Spinal cord (tissue), 10 donors: ENCODE results near the gene XPO1. TPM values are rescaled to one million over a fixed set of nuclear protein-coding genes. Genes with fewer than 3 reads are reported as not detected.
A peak's percentile ranks its signal among the peaks of the same experiment; 100 is the strongest.
"Not testable (repeated sequence)": the region's sequence is repeated elsewhere in the genome, so short reads cannot be mapped to it uniquely, and the experiment has no call there.

ENCODE experiments used
- DNase-seq, 6 donors: peaks; one replicate each; pipeline versions ENCODE4 v3.0.0 to v3.0.0-alpha.2; 2013 to 2015; ENCODE audit warnings: low spot score in 6 of 6, low read depth in 4 of 6
- H3K27ac ChIP-seq: one replicate; pipeline ENCODE4 v1.5.1; 2013; ENCODE audit warnings: low read depth, low read length, control low read depth
- H3K27me3 ChIP-seq: one replicate; pipeline ENCODE4 v1.6.1; 2013; ENCODE audit warnings: low read length; ENCODE audit not compliant: control insufficient read depth, insufficient read depth
- H3K36me3 ChIP-seq: one replicate; pipeline ENCODE4 v1.6.1; 2013; ENCODE audit warnings: low read length; ENCODE audit not compliant: control insufficient read depth, insufficient read depth
- H3K4me1 ChIP-seq: one replicate; pipeline ENCODE4 v1.6.1; 2013; ENCODE audit warnings: low read length; ENCODE audit not compliant: control insufficient read depth, insufficient read depth
- H3K4me3 ChIP-seq: one replicate; pipeline ENCODE4 v1.5.1; 2013; ENCODE audit warnings: low read depth, low read length, control low read depth
- H3K9me3 ChIP-seq: one replicate; pipeline ENCODE4 v1.6.1; 2013; ENCODE audit warnings: low read length; ENCODE audit not compliant: control insufficient read depth, insufficient read depth
- WGBS: methylation state at CpG from one replicate; pipeline ENCODE4 v1.1.5; 2013; ENCODE audit warnings: missing lambda C conversion rate; ENCODE audit not compliant: insufficient coverage; 5-methylcytosine and 5-hydroxymethylcytosine counted together
- polyA plus RNA-seq, 2 donors: library from polyadenylated mRNA; unstranded; fragments of 120-200 nt; gene quantifications; one replicate each; pipeline ENCODE4 v1.2.1, GENCODE V29; 2013; ENCODE audit not compliant: insufficient read length in 2 of 2
- total RNA-seq, 2 donors: library from RNA; depleted of rRNA in 1 of 2; stranded (reverse); fragments of 120-200 nt in 1 of 2; fragments of >200 nt in 1 of 2; gene quantifications; one replicate each; pipeline versions ENCODE4 v1.2.3 to v1.2.4, GENCODE V29; 2013 to 2014
- donor health status: healthy.

Gene XPO1
- total and polyA plus RNA-seq, 4 donors, result 152 to 494 (median 182) TPM

DNA sequence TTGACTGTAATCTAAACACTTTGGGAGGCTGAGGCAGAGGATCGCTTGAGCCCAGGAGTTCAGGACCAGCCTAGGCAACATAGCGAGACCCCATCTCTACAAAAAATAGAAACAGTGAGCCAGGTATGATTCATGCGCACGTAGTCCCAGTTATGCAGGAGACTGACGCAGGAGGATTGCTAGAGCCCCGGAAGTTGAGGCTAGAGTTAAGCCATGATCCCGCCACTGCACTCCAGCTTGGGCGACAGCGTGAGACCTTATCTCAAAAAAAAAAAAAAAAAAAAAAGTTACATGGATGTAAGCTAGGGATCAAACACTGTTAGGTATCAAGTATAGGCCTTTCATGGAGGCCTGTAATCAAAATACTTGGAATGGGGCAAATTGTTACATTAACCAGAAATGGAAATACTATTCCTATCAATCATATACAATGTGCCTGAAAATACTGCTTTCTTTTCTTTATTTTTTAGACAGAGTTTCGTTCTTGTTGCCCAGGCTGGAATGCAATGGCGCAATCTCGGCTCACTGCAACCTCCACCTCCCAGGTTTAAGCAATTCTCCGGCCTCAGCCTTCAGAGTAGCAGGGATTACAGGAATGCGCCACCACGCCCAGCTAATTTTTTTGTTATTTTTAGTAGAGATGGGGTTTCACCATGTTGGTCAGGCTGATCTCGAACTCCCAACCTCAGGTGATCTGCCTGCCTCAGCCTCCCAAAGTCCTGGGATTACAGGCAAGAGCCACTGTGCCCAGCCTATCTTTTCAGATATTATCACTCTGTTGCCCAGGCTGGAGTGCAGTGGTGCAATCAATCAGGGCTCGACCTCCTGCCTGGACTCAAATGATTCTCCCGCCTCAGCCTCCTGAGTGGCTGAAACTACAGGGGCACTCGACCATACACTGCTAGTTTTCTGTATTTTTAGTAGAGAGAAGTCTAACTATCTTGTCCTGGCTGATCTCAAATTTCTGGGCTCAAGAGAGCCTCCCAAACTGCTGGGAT is 27.2 kb downstream of the XPO1 start:
- no peak for DNase-seq
- no peaks in the 10 kb centered on the region for H3K9me3 ChIP-seq
- peaks cover 4% of the 10 kb centered on the region for H3K4me1 ChIP-seq
- no peaks in the 10 kb centered on the region for H3K27me3 ChIP-seq
- H3K36me3 ChIP-seq, result peaks cover 44% of the 10 kb centered on the region
- H3K27ac ChIP-seq, result no peak overlapping the region
- WGBS, result 94% methylated on average over 10 of the region's 19 CpGs
- no peak overlapping the region for H3K4me3 ChIP-seq

DNA sequence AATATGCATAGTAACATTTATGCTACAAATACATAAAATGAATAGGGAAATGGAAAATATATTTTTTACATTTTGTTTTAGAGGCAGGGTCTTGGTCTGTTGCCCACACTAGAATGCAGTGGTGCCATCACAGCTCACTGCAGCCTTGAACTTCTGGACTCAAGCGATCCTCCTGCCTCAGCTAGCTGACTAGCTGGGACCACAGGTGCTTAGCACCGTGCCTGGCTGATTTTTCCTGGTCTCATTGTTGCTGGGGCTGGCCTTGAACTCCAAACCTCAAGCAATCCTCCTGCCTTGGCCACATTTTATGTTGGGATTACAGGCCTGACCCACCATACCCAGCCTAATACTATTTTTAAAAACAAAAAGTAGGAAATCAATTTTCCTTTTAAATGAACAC is 33.2 kb downstream of the XPO1 start:
- Histone ChIP-seq H3K27me3 (no peaks in the 10 kb centered on the region), H3K4me1 (peaks cover 4% of the 10 kb centered on the region), H3K4me3 (no peak overlapping the region), H3K36me3 (peaks cover 38% of the 10 kb centered on the region), H3K9me3 (no peaks in the 10 kb centered on the region), H3K27ac (no peak overlapping the region)
- WGBS, result 93% methylated on average over 2 of the region's 2 CpGs
- DNase-seq, result no peak

DNA sequence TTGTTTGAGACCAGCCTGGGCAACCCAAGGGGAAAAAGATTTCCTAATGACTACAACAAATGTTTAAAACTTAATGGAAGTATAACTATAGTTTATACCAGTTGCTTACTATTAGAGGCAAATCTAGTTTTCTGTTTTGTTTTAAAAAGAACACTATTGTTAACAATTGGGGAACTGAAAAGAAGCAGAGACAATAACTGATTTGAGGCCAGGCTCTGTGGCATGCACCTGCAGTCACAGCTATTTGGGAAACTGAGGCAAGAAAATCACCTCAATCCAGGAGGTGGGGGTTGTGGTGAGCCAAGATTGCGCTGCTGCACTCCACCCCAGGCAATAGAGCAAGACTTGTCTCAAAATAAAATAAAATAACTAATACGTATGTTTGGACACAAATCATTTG is 39.1 kb downstream of the XPO1 start:
- no CpG with 5 or more reads among the region's 2 CpGs for WGBS
- no peak overlapping the region for H3K4me3 ChIP-seq
- no peak for DNase-seq
- no peaks in the 10 kb centered on the region for H3K4me1 ChIP-seq
- H3K36me3 ChIP-seq, result peaks cover 47% of the 10 kb centered on the region
- no peak overlapping the region for H3K27ac ChIP-seq
- no peaks in the 10 kb centered on the region for H3K27me3 ChIP-seq
- no peaks in the 10 kb centered on the region for H3K9me3 ChIP-seq

DNA sequence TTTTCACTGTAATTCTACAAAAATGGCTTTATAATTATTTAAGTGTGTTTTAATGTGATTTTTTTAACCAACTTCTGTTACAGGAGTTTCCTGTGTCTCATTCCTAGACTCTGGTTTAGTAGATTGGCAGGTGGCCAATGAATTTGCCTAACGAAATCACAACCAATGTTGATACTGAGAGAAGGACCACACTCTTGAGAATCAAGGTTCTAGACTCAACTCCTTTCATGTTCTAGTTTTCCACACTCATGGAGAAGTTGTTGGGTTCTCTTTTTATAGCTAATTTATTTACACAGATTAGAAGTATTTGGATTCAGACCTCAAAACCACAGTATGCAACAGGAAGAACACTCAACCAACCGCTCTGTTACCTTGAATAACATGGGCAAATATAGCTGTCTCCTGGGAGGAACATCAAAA is 44.6 kb downstream of the XPO1 start:
- DNase-seq, result no peak
- H3K27ac ChIP-seq, result no peak overlapping the region
- H3K9me3 ChIP-seq, result no peaks in the 10 kb centered on the region
- no peaks in the 10 kb centered on the region for H3K27me3 ChIP-seq
- H3K4me1 ChIP-seq, result no peaks in the 10 kb centered on the region
- no CpG with 5 or more reads among the region's 2 CpGs for WGBS
- peaks cover 48% of the 10 kb centered on the region for H3K36me3 ChIP-seq
- no peak overlapping the region for H3K4me3 ChIP-seq

DNA sequence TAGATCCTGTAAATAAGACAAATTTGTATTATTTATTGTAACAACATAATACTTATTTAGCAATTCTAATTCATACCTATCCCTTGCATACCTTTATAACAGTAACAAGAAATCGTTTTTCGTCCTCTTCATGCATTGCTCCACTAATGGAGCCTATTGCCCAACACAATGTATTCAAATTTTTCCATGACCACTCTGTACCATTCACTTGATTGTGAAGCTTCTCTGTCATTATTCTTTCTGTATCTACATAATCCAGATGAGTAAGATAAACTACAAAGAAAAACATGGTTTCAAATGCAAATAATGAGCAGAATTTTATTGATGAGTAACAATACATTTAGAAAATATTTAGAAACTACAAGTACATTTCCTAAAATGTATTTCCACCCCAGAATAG is 45.7 kb downstream of the XPO1 start:
- no peak overlapping the region for H3K27ac ChIP-seq
- no peak for DNase-seq
- H3K27me3 ChIP-seq, result no peaks in the 10 kb centered on the region
- peaks cover 42% of the 10 kb centered on the region for H3K36me3 ChIP-seq
- 100% methylated on average over 2 of the region's 2 CpGs for WGBS
- H3K4me1 ChIP-seq, result no peaks in the 10 kb centered on the region
- H3K9me3 ChIP-seq, result no peaks in the 10 kb centered on the region
- no peak overlapping the region for H3K4me3 ChIP-seq

DNA sequence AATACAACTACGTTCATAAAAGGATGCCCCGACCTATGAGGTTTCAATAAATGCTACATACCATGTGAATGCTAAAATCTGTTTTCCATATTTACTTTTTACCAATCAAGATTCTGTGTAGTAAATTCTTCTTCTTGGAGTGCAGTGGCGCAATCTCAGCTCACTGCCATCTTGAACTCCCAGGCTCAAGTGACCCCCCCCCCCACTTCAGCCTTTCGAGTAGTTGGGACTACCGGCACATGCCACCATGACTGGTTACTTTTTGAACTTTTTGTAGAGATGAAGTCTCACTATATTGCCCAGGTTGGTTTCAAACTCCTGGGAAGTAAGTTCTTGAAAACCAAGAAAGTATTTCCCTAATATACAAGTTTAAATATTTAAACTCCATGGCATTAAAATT is 52.9 kb downstream of the XPO1 start:
- no peaks in the 10 kb centered on the region for H3K9me3 ChIP-seq
- no peak for DNase-seq
- 100% methylated on average over 1 of the region's 5 CpGs for WGBS
- H3K4me3 ChIP-seq, result no peak overlapping the region
- no peaks in the 10 kb centered on the region for H3K4me1 ChIP-seq
- H3K27me3 ChIP-seq, result no peaks in the 10 kb centered on the region
- H3K27ac ChIP-seq, result no peak overlapping the region
- peaks cover 49% of the 10 kb centered on the region for H3K36me3 ChIP-seq

DNA sequence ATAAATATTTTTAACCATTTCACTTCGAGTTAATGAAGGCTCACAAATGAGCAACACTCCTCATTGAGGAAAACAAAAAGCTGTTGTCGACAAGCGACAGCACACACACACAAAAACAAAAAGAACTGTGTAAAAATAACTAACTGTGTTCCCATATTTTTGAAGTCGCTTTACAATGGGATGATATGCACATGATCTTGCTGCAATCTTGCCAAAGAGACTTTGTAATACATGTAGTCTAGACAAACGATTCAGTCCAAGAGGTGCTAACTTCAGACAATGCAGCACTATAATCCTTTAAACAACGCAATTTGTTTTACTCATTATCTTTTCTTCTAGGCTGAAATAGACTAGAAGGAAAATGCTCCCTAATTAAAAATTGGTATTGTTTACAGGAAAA is 60.1 kb downstream of the XPO1 start:
- no CpG with 5 or more reads among the region's 6 CpGs for WGBS
- no peak overlapping the region for H3K27ac ChIP-seq
- H3K9me3 ChIP-seq, result no peaks in the 10 kb centered on the region
- no peak overlapping the region for H3K4me3 ChIP-seq
- H3K36me3 ChIP-seq, result peaks cover 44% of the 10 kb centered on the region
- DNase-seq, result no peak
- no peaks in the 10 kb centered on the region for H3K27me3 ChIP-seq
- H3K4me1 ChIP-seq, result no peaks in the 10 kb centered on the region

DNA sequence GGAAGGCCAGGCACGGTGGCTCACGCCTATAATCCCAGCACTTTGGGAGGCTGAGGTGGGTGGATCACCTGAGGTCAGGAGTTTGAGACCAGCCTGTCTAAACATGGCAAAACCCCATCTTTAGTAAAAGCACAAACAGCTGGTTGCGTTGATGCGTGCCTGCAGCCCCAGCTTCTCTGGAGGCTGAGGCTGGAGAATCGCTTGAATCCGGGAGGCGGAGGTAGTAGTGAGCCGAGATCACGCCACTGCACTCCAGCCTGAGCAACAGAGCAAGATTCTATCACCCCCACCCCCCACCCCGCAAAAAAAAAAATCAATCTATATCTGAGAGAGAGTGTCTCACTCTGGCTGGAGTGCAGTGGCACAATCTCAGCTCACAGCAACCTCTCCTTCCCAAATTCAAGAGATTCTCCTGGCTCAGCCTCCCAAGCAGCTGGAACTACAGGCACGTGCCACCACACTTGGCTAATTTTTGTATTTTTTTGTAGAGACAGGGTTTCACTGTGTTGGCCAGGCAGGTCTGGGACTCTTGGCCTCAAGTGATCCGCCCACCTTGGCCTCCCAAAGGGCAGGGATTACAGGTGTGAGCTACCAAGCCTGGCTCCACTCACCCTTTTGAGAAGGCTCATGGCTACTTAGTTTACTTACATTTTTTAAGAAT is 61.1 kb downstream of the XPO1 start:
- not testable (repeated sequence) for H3K27me3 ChIP-seq, H3K27ac ChIP-seq, H3K4me3 ChIP-seq, H3K4me1 ChIP-seq, DNase-seq, H3K9me3 ChIP-seq
- H3K36me3 ChIP-seq, result peaks cover 40% of the 10 kb centered on the region
- WGBS, result 96% methylated on average over 7 of the region's 12 CpGs

DNA sequence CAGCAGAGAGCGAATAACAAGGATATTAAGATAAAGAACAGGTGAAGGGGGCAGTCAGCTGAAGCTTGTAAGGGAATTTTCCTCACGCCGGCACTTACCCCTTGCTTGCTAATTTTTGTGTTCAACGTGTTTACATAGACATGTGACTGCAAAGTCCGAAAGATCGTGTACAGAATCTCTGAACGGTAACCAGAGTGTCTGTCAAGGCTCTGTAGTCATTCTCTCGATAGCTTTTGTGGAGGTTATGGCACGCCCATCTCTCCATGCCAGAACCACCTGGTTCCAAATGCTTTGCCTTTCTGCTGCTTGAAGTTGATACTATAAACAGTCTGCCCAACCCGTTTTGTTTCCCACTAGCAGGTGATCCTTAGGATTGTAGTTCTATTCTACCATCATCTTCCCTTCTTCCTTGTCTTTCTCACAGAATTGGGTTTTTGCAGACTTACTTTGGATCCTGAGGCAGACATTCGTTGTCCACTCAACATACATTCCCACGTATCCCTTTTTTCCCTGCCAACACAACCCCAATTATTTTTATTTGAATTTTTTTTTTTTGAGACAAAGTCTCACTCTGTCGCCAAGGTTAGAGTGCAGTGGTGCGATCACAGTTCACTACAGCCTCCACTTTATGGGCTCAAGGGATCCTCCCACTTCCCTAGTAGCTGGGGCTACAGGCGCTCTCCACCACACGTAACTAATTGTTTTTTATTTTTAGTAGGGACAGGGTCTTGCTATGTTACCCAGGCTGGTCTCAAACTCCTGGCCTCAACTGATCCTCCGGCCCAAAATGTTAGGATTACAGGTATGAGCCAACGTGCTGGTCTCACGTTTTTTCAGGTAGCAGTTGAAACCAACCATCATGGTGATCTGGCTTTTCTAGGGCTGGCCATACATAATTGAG is 66.0 kb downstream of the XPO1 start:
- peak in 5 of 6 donors; percentile 28 to 69 (median 49) for DNase-seq
- Histone ChIP-seq H3K36me3 (peaks cover 16% of the 10 kb centered on the region), H3K4me3 (peak overlapping the region; percentile 99), H3K4me1 (peaks cover 9% of the 10 kb centered on the region), H3K27ac (peak overlapping the region; percentile 99), H3K9me3 (no peaks in the 10 kb centered on the region), H3K27me3 (no peaks in the 10 kb centered on the region)
- WGBS, result 20% methylated on average over 12 of the region's 19 CpGs
